ENCODE results near the gene MYZAP. TPM values are rescaled to one million over a fixed set of nuclear protein-coding genes. Genes with fewer than 3 reads are reported as not detected.
A peak's percentile ranks its signal among the peaks of the same experiment; 100 is the strongest.

MYZAP gene
- total RNA-seq, result under 0.01 TPM in 1 of 2 replicates, not detected in the other

- peak within 1 kb of the TSS; percentile 55 for H3K4me3 ChIP-seq (ENCODE audit: insufficient read depth, low read length)
- peak; percentile 98 for DNase-seq (ENCODE audit: insufficient read length, low spot score, missing footprints)
Observed at GRCh38 chr15:57591822-57592367, at the start of gene MYZAP. TSS of gene MYZAP (plus strand) at chr15:57591904. CDS start at chr15:57592035, 131 bp downstream.

DNA sequence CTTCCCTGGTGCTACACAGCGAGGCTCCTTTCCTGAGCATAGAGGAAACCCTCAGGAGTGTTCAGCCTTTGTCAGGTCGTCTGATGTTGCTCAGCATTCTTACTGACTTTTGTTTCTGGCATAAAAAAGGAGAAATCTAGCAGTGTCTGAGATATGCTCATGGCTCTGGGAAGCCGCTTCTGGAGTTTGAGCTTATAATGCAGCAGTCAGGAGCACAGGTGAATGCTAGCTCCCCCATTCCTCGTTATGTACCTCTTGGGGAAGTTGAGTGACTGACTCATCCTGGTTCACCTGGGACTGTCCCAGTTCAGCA is 49.2 kb upstream of the MYZAP start:
- no peak overlapping the region for H3K4me3 ChIP-seq (ENCODE audit: insufficient read depth, low read length)
- no peak for TF ChIP-seq CTCF (IDR thresholded peaks at IDR 0.05; ENCODE audit: extremely low read depth, low read depth, low read length)
- H3K4me2 ChIP-seq (ENCODE audit: insufficient read depth, low read length), result no peak overlapping the region
- H3K4me1 ChIP-seq (ENCODE audit: insufficient read depth, low read length), result peaks cover 4% of the 10 kb centered on the region
- no peaks in the 10 kb centered on the region for H4K20me1 ChIP-seq (ENCODE audit: insufficient read depth, low read length)
- H3K36me3 ChIP-seq (ENCODE audit: insufficient read depth, low read length), result no peaks in the 10 kb centered on the region
- H3K9me3 ChIP-seq (ENCODE audit: low read depth, low read length), result no peaks in the 10 kb centered on the region
- no peak overlapping the region for H3K27ac ChIP-seq (ENCODE audit: low read depth, low read length)
- no peaks in the 10 kb centered on the region for H3K79me2 ChIP-seq (ENCODE audit: insufficient read depth, low read length)
- peaks cover 27% of the 10 kb centered on the region for H3K27me3 ChIP-seq (ENCODE audit: insufficient read depth, low read length)
- H2AFZ ChIP-seq (ENCODE audit: low read length), result no peak overlapping the region
- DNase-seq (ENCODE audit: insufficient read length, low spot score, missing footprints), result peak; percentile 22

More at GRCh38 chr15:57591822-57592367, at the start of gene MYZAP:
- no peaks in the 10 kb centered on the region for H4K20me1 ChIP-seq (ENCODE audit: insufficient read depth, low read length)
- no peak within 1 kb of the TSS for H3K27ac ChIP-seq (ENCODE audit: low read depth, low read length)
- peak within 1 kb of the TSS; percentile 63 for H3K4me2 ChIP-seq (ENCODE audit: insufficient read depth, low read length)
- H3K36me3 ChIP-seq (ENCODE audit: insufficient read depth, low read length), result no peaks in the 10 kb centered on the region
- no peaks in the 10 kb centered on the region for H3K79me2 ChIP-seq (ENCODE audit: insufficient read depth, low read length)
- H3K9me3 ChIP-seq (ENCODE audit: low read depth, low read length), result no peaks in the 10 kb centered on the region
- peak within 1 kb of the TSS; percentile 29 for H2AFZ ChIP-seq (ENCODE audit: low read length)
- peaks cover 40% of the 10 kb centered on the region for H3K27me3 ChIP-seq (ENCODE audit: insufficient read depth, low read length)
- no peak for TF ChIP-seq CTCF (IDR thresholded peaks at IDR 0.05; ENCODE audit: extremely low read depth, low read depth, low read length)
- peaks cover 3% of the 10 kb centered on the region for H3K4me1 ChIP-seq (ENCODE audit: insufficient read depth, low read length)

DNA sequence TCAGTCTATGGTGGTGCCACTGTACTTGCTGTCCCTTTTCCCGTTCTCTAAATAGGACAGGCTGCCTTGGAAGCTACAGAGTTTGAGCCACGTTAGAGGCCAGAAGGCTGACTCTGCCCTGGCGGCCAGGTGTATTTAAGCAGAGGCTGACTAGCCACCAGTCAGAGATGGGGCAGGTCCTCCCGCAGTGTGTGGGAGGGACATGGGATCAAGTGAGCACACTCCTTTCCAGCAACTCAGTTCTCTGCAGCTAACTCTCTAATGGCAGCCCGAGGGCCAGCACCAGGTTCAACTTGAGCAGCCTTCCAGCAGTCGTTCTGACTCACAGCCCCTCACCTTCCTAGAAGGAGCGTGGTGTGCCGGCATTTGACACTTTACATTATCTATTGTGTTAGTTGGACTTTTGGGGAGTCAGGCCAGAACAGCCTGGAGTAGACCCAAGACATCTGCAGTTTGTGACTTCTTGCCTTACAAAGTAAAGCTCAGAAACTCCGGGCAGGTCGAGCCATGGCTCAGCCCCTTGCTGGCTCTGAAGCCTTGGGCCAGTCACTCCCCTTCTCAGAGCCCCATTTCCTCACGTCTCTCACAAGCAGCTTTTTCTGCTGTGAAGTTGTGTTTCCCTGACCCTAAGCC is 46.7 kb upstream of the MYZAP start:
- H3K27ac ChIP-seq (ENCODE audit: low read depth, low read length), result no peak overlapping the region
- H2AFZ ChIP-seq (ENCODE audit: low read length), result no peak overlapping the region

More for the DNA sequence above, 46.7 kb upstream of the MYZAP start:
- Histone ChIP-seq H3K79me2 (ENCODE audit: insufficient read depth, low read length) (no peaks in the 10 kb centered on the region), H3K9me3 (ENCODE audit: low read depth, low read length) (no peaks in the 10 kb centered on the region), H4K20me1 (ENCODE audit: insufficient read depth, low read length) (no peaks in the 10 kb centered on the region), H3K4me1 (ENCODE audit: insufficient read depth, low read length) (no peaks in the 10 kb centered on the region), H3K4me3 (ENCODE audit: insufficient read depth, low read length) (no peak overlapping the region), H3K27me3 (ENCODE audit: insufficient read depth, low read length) (peaks cover 25% of the 10 kb centered on the region), H3K36me3 (ENCODE audit: insufficient read depth, low read length) (no peaks in the 10 kb centered on the region), H3K4me2 (ENCODE audit: insufficient read depth, low read length) (no peak overlapping the region)
- DNase-seq (ENCODE audit: insufficient read length, low spot score, missing footprints), result peak; percentile 38
- TF ChIP-seq CTCF (IDR thresholded peaks at IDR 0.05; ENCODE audit: extremely low read depth, low read depth, low read length), result no peak

Measured in osteoblast (primary cell).